ENCODE measurements around the gene SUN1. TPM values are rescaled to one million over a fixed set of nuclear protein-coding genes. Genes with fewer than 3 reads are reported as not detected.
A peak's percentile ranks its signal among the peaks of the same experiment; 100 is the strongest.

Gene SUN1
- total and polyA plus RNA-seq, 2 of the 8 experiments (the other 6 are each of a cell fraction or from before 2014, with no cell fraction given), result 108 to 158 TPM

DNA sequence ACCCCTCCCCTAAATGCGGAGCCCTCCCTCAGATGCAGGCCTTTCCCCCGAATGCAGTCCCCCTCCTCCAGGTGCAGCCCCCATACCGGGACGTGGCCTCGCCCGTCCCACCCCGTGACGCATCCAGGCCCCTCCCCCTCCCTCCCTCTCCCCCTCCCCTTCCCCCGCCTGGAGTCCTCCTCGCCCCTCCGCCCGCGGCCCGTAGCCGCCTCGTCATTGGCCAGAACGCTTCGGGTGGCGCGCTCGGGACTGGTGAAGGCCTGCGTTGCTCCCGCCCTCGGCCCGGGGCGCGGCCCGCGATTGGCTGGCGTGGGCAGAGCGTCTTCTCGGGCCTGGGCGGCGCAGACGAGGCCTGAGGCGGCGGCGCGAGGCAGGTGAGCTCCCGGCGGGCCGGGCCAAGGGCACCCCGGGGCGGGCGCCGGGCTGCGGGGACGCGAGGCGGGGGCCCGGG lies 16.0 kb upstream of the SUN1 start:
- H2BK120ac ChIP-seq (replicated peaks; ENCODE audit: low read depth, low read length), result no peak overlapping the region
- peak overlapping the region in 1 of 2 experiments; percentile 75; a peak in 1 of 4 replicates for H3K4me2 ChIP-seq (ENCODE audit: insufficient read depth in 1 of 2, low read depth in 2 of 2, low read length in 2 of 2)
- H2BK15ac ChIP-seq (ENCODE audit: low read length), result no peak overlapping the region
- ChIA-PET CTCF (ENCODE audit: partially characterized antibody) (interaction anchor here (1.1 to 2.1 kb wide), 2 partner anchors 9 to 20 kb away, joined by 3 to 8 read pairs; no protein-coding TSS in a partner anchor), POLR2A (ENCODE audit: partially characterized antibody) (interaction anchor here (0.7 to 1.8 kb wide), 9 partner anchors 14 to 301 kb away, joined by 3 to 5 read pairs (median 4); partner anchors contain the start of genes GET4 and SUN1)
- H2AFZ ChIP-seq (ENCODE audit: low read length), result no peak overlapping the region
- no peak for FAIRE-seq
- no peak overlapping the region for H2AK5ac ChIP-seq (ENCODE audit: low read depth, low read length)
- H3K27me3 ChIP-seq (replicated peaks in 1 of 4; ENCODE audit: control insufficient read depth in 3 of 4, extremely low read depth in 1 of 4, insufficient read depth in 3 of 4, low read length in 3 of 4), result no peaks in the 10 kb centered on the region
- no peak overlapping the region for H2BK20ac ChIP-seq (ENCODE audit: low read length)
- H3K23ac ChIP-seq (ENCODE audit: insufficient read length), result no peak overlapping the region
- H3K36me3 ChIP-seq (ENCODE audit: control insufficient read depth in 2 of 4, insufficient read depth in 4 of 4, low read length in 3 of 4), result no peaks in the 10 kb centered on the region
- H3K4me1 ChIP-seq (replicated peaks in 1 of 4; ENCODE audit: control insufficient read depth in 3 of 4, insufficient read depth in 4 of 4, low read length in 3 of 4), result peaks cover 4 to 11% (median 9%) of the 10 kb centered on the region in 4 experiments; a peak in 6 of 7 replicates
- peaks cover 8% of the 10 kb centered on the region; the same call in 1 of the 2 replicates for H3K23me2 ChIP-seq (ENCODE audit: low read depth, low read length)
- H3K18ac ChIP-seq (ENCODE audit: extremely low read depth, low read length), result no peak overlapping the region
- WGBS, 2 experiments (ENCODE audit: extremely low coverage in 1 of 2, insufficient coverage in 1 of 2, insufficient read length in 1 of 2, insufficient replicate concordance in 2 of 2, low coverage in 1 of 2, low lambda C conversion rate in 2 of 2, missing lambda C conversion rate in 1 of 2), result 0% methylated on average over 2 of the region's 51 CpGs; no CpG with 5 or more reads in 1 of the 2 experiments
- peak overlapping the region in 2 of 4 experiments; percentile 78 to 88; a peak in 4 of 8 replicates for H3K4me3 ChIP-seq (ENCODE audit: extremely low read depth in 1 of 4, insufficient read depth in 2 of 4, low read depth in 3 of 4, low read length in 4 of 4)
- no peak overlapping the region for H3K56ac ChIP-seq (replicated peaks; ENCODE audit: insufficient read length, low read depth, low read length)
- H3K14ac ChIP-seq (ENCODE audit: insufficient read length), result no peak overlapping the region
- H2BK5ac ChIP-seq (ENCODE audit: low read depth, low read length), result peak overlapping the region; percentile 92; the same call in 1 of the 2 replicates
- H3K9me3 ChIP-seq (ENCODE audit: insufficient read depth in 2 of 2, low read depth in 1 of 2, low read length in 1 of 2), result no peaks in the 10 kb centered on the region
- no peak overlapping the region for H4K5ac ChIP-seq (ENCODE audit: insufficient read length, low read depth, low read length)
- peak overlapping the region in 1 of 4 experiments; percentile 2; a peak in 2 of 7 replicates for H3K9ac ChIP-seq (replicated peaks in 1 of 4; ENCODE audit: extremely low read depth in 1 of 4, low read depth in 3 of 4, low read length in 3 of 4)
- DNase-seq (ENCODE audit: low read depth in 1 of 2, low spot score in 2 of 2), result peak; percentile 92 to 97
- peaks cover 13 to 16% of the 10 kb centered on the region in 2 experiments for H4K20me1 ChIP-seq (replicated peaks in 1 of 2; ENCODE audit: control insufficient read depth in 1 of 2, insufficient read depth in 2 of 2, low read length in 2 of 2)
- peak overlapping the region; percentile 15; the same call in 1 of the 2 replicates for H3K27ac ChIP-seq (ENCODE audit: low read depth, low read length)
- no peak overlapping the region for H3K4ac ChIP-seq (replicated peaks; ENCODE audit: insufficient read length, low read depth, low read length)
- no peak overlapping the region for H4K8ac ChIP-seq (ENCODE audit: extremely low read depth, insufficient read depth, low read length)
- H4K91ac ChIP-seq (replicated peaks; ENCODE audit: insufficient read length, low read length), result no peak overlapping the region
- no peaks in the 10 kb centered on the region; the same call in none of the 2 replicates for H3K79me1 ChIP-seq (ENCODE audit: low read depth, low read length)
- no peak overlapping the region for H2BK12ac ChIP-seq (ENCODE audit: low read depth, low read length)
- peaks cover 29 to 45% of the 10 kb centered on the region in 2 experiments for H3K79me2 ChIP-seq (ENCODE audit: control insufficient read depth in 1 of 2, insufficient read depth in 2 of 2, low read length in 2 of 2)
- 0 out of 2 replicates have a peak, but pooled peaks have one; percentile 2 for TF ChIP-seq TCF12 (IDR thresholded peaks at IDR 0.05; ENCODE audit: low read depth, low read length)
- peak; percentile 67 to 79; a peak in 2 of 3 replicates for TF ChIP-seq POLR2A (IDR thresholded peaks at IDR 0.05; ENCODE audit: control extremely low read depth in 1 of 2, low read depth in 2 of 2, low read length in 2 of 2)
- peak; percentile 77 for TF ChIP-seq CHD2 (IDR thresholded peaks at IDR 0.05; ENCODE audit: low read length)
- peak; percentile 2 for TF ChIP-seq KDM4A (IDR thresholded peaks at IDR 0.05; ENCODE audit: low read depth, low read length, severe bottlenecking)
- TF ChIP-seq CREB1 (IDR thresholded peaks at IDR 0.05), result peak; percentile 74; the same call in 1 of the 2 replicates
- no peak for TF ChIP-seq MAFK (IDR thresholded peaks at IDR 0.05; ENCODE audit: low read depth, low read length)
- TF ChIP-seq TAF1 (IDR thresholded peaks at IDR 0.05; ENCODE audit: low read depth, low read length), result peak; percentile 78
- no peak; the same call in 1 of the 2 replicates for TF ChIP-seq KDM1A (IDR thresholded peaks at IDR 0.05; ENCODE audit: borderline replicate concordance, low read length)
- TF ChIP-seq BACH1 (IDR thresholded peaks at IDR 0.05; ENCODE audit: low read length), result no peak
- TF ChIP-seq, protein P1, sequence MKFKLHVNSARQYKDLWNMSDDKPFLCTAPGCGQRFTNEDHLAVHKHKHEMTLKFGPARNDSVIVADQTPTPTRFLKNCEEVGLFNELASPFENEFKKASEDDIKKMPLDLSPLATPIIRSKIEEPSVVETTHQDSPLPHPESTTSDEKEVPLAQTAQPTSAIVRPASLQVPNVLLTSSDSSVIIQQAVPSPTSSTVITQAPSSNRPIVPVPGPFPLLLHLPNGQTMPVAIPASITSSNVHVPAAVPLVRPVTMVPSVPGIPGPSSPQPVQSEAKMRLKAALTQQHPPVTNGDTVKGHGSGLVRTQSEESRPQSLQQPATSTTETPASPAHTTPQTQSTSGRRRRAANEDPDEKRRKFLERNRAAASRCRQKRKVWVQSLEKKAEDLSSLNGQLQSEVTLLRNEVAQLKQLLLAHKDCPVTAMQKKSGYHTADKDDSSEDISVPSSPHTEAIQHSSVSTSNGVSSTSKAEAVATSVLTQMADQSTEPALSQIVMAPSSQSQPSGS (IDR thresholded peaks at IDR 0.05; ENCODE audit: low read length), result no peak
- peak; percentile 32 for TF ChIP-seq TAF7 (optimal IDR thresholded peaks at IDR 0.05; ENCODE audit: borderline replicate concordance, low read depth, low read length)
- TF ChIP-seq POLR2AphosphoS5 (IDR thresholded peaks at IDR 0.05; ENCODE audit: low read depth, low read length), result peak; percentile 78
- peak; percentile 88 for TF ChIP-seq SP1 (IDR thresholded peaks at IDR 0.05; ENCODE audit: low read depth, low read length)
